Upper lobe of left lung (tissue), 4 donors: Measurements from ENCODE around the gene SH2D4B.

Experiments used
- CTCF ChIP-seq, 6 experiments: fragments of 450-650 bp in 4 of 6; fragments of 200-600 bp in 2 of 6; sonication (generic) in 2 of 6; IDR thresholded peaks; one replicate each; pipeline ENCODE4 v1.5.1; 2016 to 2019; ENCODE audit warnings: antibody characterized with exemption in 6 of 6
- POLR2A ChIP-seq, 4 donors: fragments of 450-650 bp; IDR thresholded peaks; one replicate each; pipeline ENCODE4 v1.5.1; 2016 to 2017; ENCODE audit warnings: antibody characterized with exemption in 4 of 4, mild to moderate bottlenecking in 2 of 4
- POLR2AphosphoS5 ChIP-seq, 2 donors: sonication (generic); formaldehyde crosslinking; IDR thresholded peaks; one replicate each; pipeline ENCODE4 v1.5.1; 2017; ENCODE audit warnings: antibody characterized with exemption in 2 of 2

- TF ChIP-seq CTCF (IDR thresholded peaks at IDR 0.05), result peak in 3 of 6 experiments; percentile 17 to 29 (median 27)
- TF ChIP-seq POLR2A (IDR thresholded peaks at IDR 0.05), result no peak
- peak in 1 of 2 donors; percentile 21 for TF ChIP-seq POLR2AphosphoS5 (IDR thresholded peaks at IDR 0.05)
Observed at GRCh38 chr10:80500572-80501380, 36.9 kb upstream of the SH2D4B start.
